Pulmonary artery endothelial cell (primary cell): ENCODE data around the gene LELP1. TPM values are rescaled to one million over a fixed set of nuclear protein-coding genes. Genes with fewer than 3 reads are reported as not detected.
"Not testable (repeated sequence)": the region's sequence is repeated elsewhere in the genome, so short reads cannot be mapped to it uniquely, and the experiment has no call there.

Experiments
- DNase-seq: peaks from one replicate; pipeline ENCODE4 v3.0.0-alpha.2; 2011; ENCODE audit warnings: low read depth, low spot score
- total RNA-seq: library from RNA; depleted of rRNA; stranded (reverse); fragments of >200 nt; gene quantifications from 2 replicates; pipeline ENCODE4 v1.2.3, GENCODE V29; 2014

LELP1 gene
- not detected in 2 replicates for total RNA-seq

DNA sequence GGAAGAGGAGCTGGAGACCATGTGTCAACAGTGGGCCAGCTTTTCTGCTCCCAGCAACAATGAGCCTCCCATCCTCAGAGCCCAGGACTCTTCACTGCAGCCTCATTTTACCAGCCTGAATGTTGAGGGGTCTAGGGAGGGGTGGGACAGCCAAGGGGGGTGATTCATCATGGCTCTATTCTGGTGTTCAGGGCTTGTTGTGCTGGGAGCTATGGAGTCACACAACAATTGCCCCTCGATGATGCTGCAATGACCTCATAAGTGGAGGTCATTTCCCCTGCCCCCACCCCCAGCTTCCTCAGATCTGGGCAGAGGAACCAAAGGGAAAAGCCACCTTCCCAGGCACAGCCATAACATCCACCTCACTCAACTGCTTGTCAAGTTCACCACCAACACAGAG is at the start of gene LELP1:
Gene LELP1 (plus strand): TSS at position 301 of the 400 bp plus-strand sequence. CDS start 1,278 bp downstream, outside the sequence.
- no peak for DNase-seq

DNA sequence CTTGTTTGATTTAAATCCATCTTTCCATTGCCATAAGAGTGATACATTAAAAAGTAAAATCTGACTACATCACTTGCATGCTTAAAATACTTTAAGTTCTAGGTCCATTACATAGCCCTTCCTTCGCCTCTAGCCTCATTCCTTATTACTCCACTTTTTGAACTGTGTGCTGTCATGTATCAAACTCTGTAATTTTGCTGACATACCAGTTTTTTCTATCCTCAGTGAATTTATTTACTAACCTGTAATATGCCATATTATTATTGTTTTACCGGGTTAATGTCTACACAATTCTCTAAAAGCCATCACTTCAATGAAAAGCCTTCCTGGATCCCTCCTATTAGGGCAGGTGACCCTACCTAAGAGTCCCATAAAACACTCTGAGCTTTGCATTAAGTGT is 47.7 kb upstream of the LELP1 start:
- DNase-seq, result no peak

DNA sequence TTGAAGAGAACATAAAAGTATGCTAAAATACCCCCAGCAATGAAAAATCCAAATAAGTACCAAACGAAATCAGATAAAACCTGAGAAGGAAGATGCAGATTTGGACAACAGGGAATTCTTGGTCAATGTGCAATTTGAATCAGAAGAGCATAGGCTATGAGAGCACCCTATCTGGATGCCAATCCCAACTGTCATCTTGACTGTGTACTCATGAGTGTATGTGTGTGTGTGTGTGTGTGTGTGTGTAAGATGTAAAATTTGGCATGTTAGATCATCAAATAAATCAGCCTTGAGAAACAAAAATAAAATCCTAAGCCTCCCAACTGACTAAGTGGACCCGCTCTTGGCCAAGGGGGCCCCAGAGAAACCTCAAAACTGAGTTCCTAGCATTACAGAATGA is 34.5 kb upstream of the LELP1 start:
- no peak for DNase-seq

DNA sequence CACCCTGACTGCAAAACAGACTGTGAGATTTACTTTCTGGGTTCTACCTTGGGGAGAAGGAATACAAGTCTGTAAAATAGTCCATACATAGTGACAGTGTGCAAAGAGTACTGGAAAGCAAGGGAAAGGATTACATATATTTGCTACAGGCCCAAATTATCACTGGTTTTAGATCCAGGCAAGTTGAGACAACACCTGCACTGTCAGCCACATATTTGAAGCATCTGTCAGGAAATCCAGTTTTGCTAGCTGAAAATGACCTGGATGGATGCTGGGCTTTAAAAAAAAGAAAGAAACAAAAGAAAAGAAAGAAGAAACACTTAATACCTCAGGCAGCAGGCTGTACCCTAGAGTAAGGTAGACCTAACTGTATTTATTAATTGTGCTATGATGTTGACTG is 28.6 kb upstream of the LELP1 start:
- DNase-seq, result no peak

DNA sequence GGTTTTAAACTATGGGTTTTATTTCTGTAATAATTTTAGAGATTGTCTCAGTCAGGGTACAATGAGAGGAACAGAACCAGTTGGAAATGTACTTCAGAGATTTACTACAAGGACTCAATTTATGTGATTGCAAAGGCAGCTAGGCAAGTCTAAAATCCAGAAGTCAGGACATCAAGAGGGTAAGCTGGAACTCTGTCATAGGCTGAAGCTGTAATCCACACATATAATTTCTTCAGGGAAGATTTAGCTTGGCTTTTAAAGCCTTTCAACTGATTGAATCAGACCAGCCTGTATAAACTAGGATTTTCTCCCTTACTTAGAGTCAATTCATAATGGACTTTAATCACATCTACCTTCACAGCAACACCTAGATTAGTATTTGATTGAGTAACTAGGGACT is 24.3 kb upstream of the LELP1 start:
- DNase-seq, result no peak

DNA sequence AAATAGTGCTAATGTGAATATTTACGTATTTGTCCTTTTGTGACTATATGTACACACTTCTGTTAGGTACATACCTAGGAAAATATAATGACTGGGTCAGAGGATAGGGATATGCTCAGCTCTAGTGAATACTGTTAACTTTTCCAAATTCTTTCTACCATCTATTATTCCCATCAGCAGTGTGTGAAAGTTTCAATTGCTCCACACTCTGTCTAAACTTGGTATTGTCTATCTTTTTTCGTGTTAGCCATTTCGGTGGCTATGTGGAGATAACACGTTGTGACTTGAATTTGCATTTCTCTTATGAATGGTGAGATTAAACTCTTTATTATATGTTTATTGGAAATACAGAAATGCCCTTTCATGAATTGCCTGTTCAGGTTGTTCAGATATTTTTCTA is 22.7 kb upstream of the LELP1 start:
- no peak for DNase-seq

DNA sequence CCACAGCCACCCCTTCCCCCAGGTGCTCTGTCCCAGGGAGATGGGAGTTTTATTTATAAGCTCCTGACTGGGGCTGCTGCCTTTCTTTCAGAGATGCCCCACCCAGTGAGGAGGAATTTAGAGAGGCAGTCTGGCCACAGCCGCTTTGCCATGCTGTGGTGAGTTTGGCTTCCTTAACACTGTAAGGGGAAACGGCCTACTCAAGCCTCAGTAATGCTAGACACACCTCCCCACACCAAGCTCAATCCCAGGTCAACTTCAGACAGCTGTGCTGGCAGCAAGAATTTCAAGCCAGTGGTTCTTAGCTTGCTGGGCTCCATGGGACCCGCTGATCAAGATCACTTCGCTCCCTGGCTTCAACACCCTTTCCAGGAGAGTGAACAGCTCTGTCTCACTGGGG is 14.9 kb upstream of the LELP1 start:
- DNase-seq, result not testable (repeated sequence)

DNA sequence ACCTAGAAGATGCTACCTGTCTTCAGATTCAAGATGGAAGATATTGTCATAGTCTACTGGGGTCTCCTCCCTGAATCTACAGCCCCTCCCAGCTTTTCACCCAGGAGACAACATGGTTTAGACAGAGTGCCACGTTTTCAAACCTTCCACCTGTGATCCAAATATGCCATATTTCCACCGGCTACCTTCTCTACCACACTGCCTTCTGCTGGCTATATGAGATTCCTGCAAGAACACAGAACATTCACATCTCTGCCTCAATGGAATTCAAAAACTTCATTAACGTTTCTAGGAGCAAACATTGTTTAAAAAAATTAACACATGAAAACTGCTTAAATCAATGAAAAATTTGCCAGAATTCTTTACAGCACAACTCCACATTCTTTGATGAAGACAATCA is 12.9 kb upstream of the LELP1 start:
- DNase-seq, result no peak

DNA sequence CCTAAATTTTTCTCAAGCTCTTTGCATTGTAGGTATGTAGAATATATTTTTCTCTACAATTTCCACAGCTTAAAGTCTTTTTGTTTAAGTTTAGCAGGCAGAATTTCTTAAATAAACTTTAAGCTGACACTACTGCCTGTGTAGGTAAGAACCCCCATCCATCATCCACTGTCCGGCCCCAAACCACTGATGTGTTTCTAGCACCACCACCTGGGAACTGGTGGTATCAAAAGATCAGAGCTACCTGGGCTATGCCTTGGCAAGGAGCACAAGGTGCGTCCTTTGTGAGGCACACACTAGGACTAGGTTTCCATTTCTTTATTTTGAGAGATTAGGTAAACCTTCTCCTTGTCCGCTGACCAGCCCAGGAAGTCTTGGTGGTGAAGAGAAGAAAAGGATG is 10.5 kb upstream of the LELP1 start:
- no peak for DNase-seq

DNA sequence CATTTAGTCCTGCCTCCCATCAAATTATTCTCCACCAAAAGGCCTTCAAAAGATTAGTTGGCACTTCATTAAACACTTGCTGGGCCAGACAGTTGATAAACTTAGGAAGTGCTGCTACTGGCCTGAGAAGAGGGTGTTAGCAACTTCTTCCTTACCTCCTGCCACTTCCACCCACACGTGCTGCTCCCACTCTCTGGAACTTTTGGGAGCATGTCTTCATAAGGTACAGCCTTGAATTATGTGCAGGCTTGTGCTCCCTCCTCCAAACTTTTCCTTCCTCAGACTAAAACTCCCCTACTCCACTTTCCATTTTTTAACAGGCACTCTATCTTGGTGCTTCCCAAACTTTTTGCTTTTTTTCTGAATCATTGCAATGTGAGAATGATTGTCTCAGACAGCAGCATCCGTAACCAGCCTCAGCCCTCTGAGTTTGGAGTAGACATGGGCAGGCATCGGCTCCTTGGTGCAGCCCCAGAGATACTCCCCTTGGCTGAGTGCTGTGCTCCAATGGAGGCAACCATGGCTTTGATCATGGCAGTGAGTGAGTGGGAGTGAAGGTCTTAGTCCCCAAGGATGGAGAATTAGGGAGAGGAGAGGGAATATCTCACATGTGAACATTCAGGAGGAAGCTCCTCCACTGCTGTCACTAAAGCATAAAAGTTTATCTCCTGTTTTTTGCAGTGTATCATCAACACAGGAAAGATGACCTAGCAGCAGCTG is 8.7 kb upstream of the LELP1 start:
- DNase-seq, result no peak

DNA sequence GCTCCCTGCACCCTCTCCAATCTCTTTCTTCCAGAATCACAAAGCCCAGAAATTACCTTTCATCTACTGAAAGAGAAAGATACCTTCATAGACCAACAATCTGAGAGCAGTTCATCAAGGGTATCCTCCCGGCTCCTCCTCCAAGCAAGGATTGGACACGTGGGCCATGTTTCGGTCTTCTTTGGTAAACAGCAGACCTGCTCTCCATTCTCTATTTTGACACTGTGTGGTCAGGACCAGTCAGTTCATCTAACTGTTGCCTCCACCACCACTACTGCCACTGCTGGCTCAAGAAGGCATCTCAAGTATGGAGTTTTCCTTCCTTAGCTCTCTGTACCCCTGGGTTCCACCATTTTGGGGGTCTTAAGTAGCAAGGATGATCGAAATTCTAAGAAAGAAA is 8.0 kb upstream of the LELP1 start:
- no peak for DNase-seq

DNA sequence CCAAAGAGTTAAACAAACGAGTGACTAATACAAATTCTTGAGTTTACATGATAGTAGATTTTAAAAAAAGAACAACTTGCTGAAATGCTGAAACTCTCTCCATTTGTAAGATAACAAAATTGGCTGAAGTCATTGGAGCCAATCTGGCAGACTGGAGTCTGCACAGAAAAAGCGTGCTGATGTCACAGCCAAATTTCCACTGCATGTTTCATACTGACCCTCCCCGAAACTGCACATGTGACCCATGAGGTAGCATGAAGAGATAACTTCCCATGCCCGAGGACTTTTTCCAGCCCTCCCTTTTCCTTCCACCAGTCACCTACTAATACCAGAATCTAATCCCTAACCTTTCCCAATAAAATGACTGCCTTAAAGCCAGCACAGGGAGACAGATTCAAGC is 1.2 kb upstream of the LELP1 start:
- DNase-seq, result no peak

DNA sequence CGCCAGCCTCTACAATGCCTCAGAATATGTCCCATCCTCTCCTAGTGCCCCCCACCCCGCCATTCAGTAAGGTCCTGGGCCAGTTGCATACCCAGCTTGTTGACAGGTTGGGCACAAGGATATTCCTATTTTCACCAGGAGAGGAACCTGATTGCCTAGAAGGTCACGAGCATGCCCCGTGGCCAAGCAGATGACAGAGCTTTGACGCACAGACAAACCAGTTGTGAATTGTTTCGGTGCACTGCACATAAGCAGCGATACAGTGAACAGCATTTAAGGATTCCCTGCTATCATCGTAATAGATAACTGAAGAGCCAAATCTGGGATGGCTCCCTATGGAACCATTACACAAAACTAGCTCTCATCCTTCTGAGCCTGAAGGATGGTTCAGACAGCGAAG is 3.4 kb downstream of the LELP1 start:
- no peak for DNase-seq

DNA sequence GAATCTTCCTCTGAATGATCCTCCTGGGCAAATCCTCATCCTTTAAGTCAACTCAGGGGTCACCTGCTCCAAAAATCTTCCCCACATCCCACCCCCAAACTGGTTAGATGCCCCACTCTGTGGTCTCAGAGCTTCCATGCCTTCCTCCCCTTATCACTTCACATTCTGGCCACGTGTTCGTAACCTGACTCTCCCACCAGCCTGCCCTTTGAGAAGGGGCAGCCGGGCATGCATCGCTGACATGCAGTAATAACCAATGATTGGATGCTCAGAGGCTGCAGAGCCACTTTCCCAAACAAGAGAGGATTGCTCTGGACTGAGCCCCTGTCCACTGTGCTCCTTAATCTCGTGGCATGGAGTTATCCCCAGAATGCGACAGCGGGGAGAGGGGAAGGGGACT is 7.0 kb downstream of the LELP1 start:
- DNase-seq, result no peak

DNA sequence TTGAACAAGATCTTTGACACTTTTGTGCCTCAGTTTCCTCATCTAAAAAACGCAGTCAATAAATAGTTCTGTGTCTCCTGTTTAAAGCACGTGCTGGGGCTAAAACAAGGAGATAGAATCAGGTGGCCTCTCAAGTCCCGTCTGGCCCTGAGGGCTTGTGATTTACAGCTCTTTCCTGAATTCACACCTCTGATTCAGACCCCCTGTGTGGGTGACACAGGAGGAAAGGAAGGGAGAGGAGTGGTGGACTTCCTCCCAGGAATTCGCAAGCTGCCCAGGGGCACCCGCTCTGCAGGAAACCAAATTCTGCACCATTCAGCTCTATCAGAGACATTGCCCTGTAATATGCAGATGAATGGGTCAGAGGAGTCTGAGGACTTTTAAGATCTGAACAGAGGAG is 9.0 kb downstream of the LELP1 start:
- no peak for DNase-seq

DNA sequence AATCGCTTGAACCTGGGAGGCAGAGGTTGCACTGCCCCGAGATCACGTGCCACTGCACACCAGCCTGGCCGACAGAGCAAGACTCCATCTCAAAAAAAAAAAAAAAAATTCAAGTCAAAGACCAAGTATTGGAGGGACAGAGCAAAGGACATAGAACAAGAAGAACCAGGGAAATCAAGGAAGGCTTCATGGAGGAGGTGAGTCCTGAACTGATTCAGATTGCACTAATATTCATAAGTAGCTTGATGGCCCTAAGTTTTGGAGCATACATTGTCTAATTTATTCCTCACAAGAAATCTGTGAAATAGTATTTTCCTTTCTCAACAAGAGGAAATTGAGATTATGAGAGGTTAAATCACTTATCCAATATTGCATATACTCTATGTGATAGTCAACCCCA is 10.3 kb downstream of the LELP1 start:
- no peak for DNase-seq

DNA sequence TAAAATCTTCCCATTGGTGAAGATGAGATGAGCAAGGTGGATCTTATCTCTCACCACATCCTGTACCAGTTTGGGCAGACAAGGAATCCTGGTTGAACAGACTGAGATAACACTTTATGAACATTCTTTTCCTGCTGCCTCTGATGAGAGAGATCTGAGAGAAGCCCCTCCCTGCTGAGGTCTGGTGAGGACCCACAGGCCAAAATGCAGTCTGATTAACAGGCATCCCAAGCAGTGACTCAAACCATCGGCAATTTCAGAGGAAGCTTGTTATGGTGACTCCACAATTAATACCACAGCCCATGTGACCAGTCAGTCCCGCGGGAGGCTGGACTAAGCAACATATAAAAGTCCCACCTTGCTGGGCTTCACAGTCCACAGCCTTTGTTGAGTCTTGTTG is 14.0 kb downstream of the LELP1 start, which contains the start of gene PRR9:
Gene PRR9 (plus strand): TSS at position 373 of the 400 bp plus-strand sequence. CDS start 561 bp downstream, outside the sequence.
- no peak for DNase-seq

DNA sequence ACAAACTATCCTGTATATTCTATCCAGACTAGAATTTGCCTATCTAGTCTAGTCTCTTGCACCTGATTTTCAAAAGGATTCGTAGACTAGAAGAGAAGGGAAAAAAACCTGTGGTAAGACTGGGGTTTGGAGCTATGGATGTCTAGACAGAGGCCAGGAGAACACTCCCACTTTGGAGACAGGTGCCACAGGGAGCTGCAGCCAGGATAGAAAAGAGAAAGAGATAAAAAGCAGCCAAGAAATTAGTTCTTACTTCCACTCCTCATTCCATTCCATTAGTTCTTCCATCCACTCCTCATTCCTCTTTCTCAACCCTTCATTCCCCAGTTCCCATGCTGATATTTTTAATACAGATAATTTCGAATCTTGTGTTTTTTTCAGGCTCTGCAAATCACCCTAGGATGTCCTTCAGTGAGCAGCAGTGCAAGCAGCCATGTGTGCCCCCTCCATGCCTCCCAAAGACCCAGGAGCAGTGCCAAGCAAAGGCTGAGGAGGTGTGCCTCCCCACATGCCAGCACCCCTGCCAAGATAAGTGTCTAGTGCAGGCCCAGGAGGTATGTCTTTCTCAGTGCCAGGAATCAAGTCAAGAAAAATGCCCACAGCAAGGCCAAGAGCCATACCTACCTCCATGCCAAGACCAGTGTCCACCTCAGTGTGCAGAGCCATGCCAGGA is 14.7 kb downstream of the LELP1 start:
- no peak for DNase-seq

DNA sequence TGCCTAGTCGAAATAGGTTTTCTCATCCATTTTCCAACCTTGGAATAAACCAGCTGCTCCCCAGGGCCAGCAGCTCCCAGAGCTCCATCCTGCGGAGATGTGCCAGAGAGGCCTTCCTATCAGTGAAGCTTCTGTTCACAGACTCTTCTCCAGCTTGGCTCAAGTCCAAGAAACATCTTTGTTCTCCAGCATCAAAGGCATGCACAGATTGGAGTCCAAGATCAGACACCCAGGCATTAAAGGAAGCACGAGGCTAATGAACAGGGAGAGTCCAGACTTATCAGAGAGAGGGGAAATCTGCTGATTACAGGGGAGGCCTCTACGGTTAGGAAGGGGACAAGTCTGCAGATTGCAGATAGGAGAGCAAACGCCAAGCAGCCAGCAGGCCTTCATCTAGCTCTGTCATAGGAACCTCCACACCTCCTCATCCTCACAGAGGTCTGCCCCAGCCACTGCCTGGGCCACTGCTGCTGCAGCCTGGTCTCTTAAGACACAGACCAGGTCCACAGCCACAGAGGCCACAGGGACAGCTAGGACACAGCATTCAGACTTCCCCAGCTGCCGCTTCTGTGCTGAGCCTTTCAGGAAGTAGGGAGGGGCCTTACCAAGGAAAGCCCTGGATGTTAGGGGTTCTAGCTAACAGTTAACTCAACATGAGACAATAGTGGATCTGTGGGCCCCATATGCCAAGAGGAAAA is 17.5 kb downstream of the LELP1 start:
- DNase-seq, result no peak

DNA sequence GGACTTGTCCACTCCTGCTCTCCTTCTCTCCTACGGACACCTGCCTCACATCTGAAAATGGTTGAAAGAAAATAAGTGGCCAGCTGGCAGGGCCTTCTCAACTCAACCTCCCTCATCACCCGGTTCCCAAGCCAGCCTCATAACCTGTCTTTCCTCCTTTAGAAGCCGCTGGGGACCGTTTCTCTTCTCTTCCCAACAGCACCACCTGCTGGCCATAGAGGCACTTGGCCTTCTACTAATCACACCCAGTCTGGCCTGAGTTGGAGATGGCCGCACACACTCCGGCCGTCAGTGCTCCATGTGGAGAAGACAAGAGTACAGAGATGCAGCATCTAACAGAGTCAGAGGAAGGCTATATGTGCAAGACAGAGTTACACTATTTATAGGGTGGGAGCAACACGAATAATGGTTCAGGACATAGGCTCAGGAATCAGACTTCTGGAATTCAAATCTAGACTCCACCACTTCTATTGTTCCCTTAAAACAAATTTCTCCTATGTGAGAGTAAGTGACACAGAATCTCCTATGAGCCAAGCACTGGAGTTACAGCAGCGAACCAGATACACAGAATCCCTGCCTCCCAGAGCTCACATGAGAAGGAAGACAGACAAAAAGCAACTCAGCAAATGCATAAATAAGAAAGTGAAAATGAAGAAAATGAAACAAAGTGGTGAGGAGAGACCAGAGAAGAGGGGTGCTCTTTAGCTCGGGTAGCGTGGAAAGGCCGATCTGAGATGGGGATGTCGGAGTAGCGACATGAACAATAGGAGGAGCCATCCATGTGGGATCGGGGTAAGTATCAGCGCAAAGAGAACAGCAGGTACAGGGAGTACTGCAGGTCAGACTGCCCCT is 20.0 kb downstream of the LELP1 start:
- peak; percentile 4 for DNase-seq

DNA sequence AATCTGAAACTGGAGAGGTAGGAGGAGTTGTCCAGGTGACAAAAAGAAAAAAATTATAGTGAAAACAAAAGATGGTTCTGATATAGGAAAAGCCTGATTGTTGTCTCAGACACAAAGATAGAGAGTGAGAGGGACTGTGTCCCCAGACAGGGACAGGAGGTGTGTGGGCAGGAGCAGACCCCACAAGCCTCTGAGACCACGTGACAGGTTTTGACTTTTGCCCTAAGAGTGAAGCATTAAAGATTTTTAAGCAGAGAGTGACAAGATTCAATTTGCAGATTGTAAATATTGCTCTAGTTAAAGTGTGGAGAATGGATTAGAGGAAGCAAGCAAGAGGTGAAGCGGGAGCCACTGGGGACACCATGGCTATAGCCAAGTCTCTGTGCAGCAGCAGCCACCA is 24.6 kb downstream of the LELP1 start:
- DNase-seq, result no peak

DNA sequence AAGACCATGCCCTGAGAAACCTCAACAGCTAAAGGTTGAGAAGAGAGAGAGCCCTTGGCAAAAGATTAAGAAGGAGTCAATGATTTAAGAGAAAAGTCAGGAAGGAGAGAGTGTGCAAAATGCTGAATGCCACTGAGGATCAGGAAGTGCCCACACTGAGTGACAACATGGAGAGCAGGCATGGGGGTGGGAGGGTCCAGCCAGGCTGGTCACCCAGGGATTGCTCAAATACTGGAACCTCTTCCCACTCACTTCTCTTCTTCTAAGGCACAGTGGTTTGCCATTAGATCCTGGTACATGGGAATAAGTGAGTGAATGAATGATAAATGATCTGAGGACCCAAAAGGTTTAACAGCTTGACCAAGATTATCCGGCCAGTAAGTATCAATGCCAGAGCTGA is 25.3 kb downstream of the LELP1 start:
- DNase-seq, result no peak
